ENCODE measurements around the gene ADH7. TPM values are rescaled to one million over a fixed set of nuclear protein-coding genes. Genes with fewer than 3 reads are reported as not detected.

Gene ADH7
- polyA plus RNA-seq, 3 donors, result not detected

DNA sequence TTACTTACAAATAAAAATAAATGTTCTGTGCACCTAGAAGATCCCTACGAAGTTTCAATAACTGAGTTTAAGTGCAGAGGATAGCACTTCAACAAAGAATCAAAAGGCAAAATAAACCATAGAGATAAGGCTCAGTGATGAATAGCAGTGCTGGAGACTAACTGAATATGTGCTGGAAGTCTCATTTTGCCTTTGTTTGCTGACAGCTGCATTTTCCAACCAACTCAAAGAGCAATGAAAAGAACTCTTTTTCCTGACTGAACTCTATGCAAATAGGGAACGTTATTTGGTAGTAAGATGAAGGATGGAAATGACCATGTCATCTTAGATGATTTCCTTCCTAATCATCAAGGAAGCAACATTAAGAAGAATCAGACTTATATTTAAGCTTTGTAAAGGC is 32.7 kb upstream of the ADH7 start:
- Mint-ChIP-seq H3K27me3 (ENCODE audit: low read depth in 3 of 3) (peaks cover 4 to 7% (median 4%) of the 10 kb centered on the region in 3 donors), H3K9me3 (no peaks in the 10 kb centered on the region), H3K36me3 (no peaks in the 10 kb centered on the region), H3K4me3 (no peak overlapping the region), H3K27ac (no peak overlapping the region), H3K4me1 (no peaks in the 10 kb centered on the region)
- Histone ChIP-seq H3K79me2 (ENCODE audit: insufficient read depth, low read length) (no peaks in the 10 kb centered on the region), H3K36me3 (replicated peaks in 1 of 2; ENCODE audit: control insufficient read depth in 1 of 2, insufficient read depth in 2 of 2, low read length in 2 of 2) (no peaks in the 10 kb centered on the region), H3K4me2 (replicated peaks; ENCODE audit: extremely low read depth, low read length, poor library complexity, severe bottlenecking) (no peak overlapping the region), H4K20me1 (ENCODE audit: insufficient read depth, low read length) (no peaks in the 10 kb centered on the region), H3K4me1 (ENCODE audit: control insufficient read depth in 1 of 2, insufficient read depth in 2 of 2, low read length in 2 of 2) (no peaks in the 10 kb centered on the region), H3K9ac (ENCODE audit: insufficient read depth, low read length, poor library complexity, severe bottlenecking) (no peak overlapping the region), H3K27me3 (ENCODE audit: control insufficient read depth in 2 of 2, insufficient read depth in 2 of 2, low read length in 2 of 2) (no peaks in the 10 kb centered on the region), H2AFZ (ENCODE audit: insufficient read depth, low read depth, low read length, poor library complexity, severe bottlenecking) (no peak overlapping the region), H3K27ac (ENCODE audit: low read depth in 1 of 2, low read length in 2 of 2) (no peak overlapping the region), H3K9me3 (replicated peaks in 1 of 2; ENCODE audit: control insufficient read depth in 1 of 2, insufficient read depth in 1 of 2, low read length in 2 of 2) (no peaks in the 10 kb centered on the region), H3K4me3 (replicated peaks in 1 of 3; ENCODE audit: low read depth in 2 of 3, low read length in 3 of 3) (no peak overlapping the region)
- DNase-seq, result no peak
- intact Hi-C loops (cut with micrococcal nuclease), result no loop called here
- WGBS (ENCODE audit: insufficient coverage), result no CpG with 5 or more reads among the region's 2 CpGs
- TF ChIP-seq CTCF (IDR thresholded peaks at IDR 0.05), result no peak

DNA sequence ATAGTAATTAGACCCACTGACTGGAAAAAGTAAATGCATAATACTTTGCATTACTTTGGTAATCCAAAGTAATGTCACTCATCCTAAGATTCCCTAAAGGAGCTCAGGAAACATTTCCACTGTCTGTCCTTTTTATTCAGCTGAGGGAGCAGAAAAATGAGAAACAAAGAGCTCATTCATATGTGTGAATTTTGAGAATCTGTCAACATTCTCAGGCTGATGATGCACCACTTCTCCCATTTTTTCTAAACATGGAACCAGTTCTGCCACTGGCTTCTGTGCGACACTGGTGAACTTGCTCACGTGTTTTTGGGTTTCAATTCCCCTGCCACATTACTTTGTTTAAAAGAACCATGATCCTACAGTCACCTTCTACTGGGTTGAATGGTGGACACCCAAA is 28.4 kb upstream of the ADH7 start:
- Histone ChIP-seq H3K4me1 (ENCODE audit: control insufficient read depth in 1 of 2, insufficient read depth in 2 of 2, low read length in 2 of 2) (no peaks in the 10 kb centered on the region), H4K20me1 (ENCODE audit: insufficient read depth, low read length) (no peaks in the 10 kb centered on the region), H3K79me2 (ENCODE audit: insufficient read depth, low read length) (no peaks in the 10 kb centered on the region), H3K27ac (ENCODE audit: low read depth in 1 of 2, low read length in 2 of 2) (no peak overlapping the region), H3K4me2 (replicated peaks; ENCODE audit: extremely low read depth, low read length, poor library complexity, severe bottlenecking) (no peak overlapping the region), H3K9me3 (replicated peaks in 1 of 2; ENCODE audit: control insufficient read depth in 1 of 2, insufficient read depth in 1 of 2, low read length in 2 of 2) (no peaks in the 10 kb centered on the region), H3K9ac (ENCODE audit: insufficient read depth, low read length, poor library complexity, severe bottlenecking) (no peak overlapping the region), H3K36me3 (replicated peaks in 1 of 2; ENCODE audit: control insufficient read depth in 1 of 2, insufficient read depth in 2 of 2, low read length in 2 of 2) (no peaks in the 10 kb centered on the region), H3K27me3 (ENCODE audit: control insufficient read depth in 2 of 2, insufficient read depth in 2 of 2, low read length in 2 of 2) (no peaks in the 10 kb centered on the region), H3K4me3 (replicated peaks in 1 of 3; ENCODE audit: low read depth in 2 of 3, low read length in 3 of 3) (no peak overlapping the region), H2AFZ (ENCODE audit: insufficient read depth, low read depth, low read length, poor library complexity, severe bottlenecking) (no peak overlapping the region)
- Mint-ChIP-seq H3K4me1 (no peaks in the 10 kb centered on the region), H3K27ac (no peak overlapping the region), H3K9me3 (no peaks in the 10 kb centered on the region), H3K36me3 (no peaks in the 10 kb centered on the region), H3K4me3 (no peak overlapping the region), H3K27me3 (ENCODE audit: low read depth in 3 of 3) (peaks cover 4 to 7% (median 4%) of the 10 kb centered on the region in 3 donors)
- no peak for DNase-seq
- intact Hi-C loops (cut with micrococcal nuclease), result no loop called here
- no peak for TF ChIP-seq CTCF (IDR thresholded peaks at IDR 0.05)
- WGBS (ENCODE audit: insufficient coverage), result 80% methylated on average over 1 of the region's 2 CpGs
